Fibroblast of lung (primary cell): ENCODE data around the gene GIGYF1.

Experiments used
- EZH2 ChIP-seq: IDR thresholded peaks from 2 replicates; pipeline ENCODE4 v1.5.1; 2012; ENCODE audit warnings: low read length, control low read depth, mild to moderate bottlenecking; ENCODE audit errors: missing control alignments
- TF ChIP-seq, protein P1 (sequence below), 2 donors: IDR thresholded peaks in 1 of 2; conservative IDR thresholded peaks in 1 of 2; 1 replicate in 1 of 2; 2 replicates in 1 of 2; pipeline ENCODE4 v1.5.1; 2011 to 2012; ENCODE audit warnings: low read length in 2 of 2, control low read depth in 1 of 2, inconsistent platforms in 1 of 2, low read depth in 1 of 2, mild to moderate bottlenecking in 1 of 2

GRCh38 chr7:100642534-100642907 is 51.5 kb downstream of the GIGYF1 start:
- TF ChIP-seq, protein P1, sequence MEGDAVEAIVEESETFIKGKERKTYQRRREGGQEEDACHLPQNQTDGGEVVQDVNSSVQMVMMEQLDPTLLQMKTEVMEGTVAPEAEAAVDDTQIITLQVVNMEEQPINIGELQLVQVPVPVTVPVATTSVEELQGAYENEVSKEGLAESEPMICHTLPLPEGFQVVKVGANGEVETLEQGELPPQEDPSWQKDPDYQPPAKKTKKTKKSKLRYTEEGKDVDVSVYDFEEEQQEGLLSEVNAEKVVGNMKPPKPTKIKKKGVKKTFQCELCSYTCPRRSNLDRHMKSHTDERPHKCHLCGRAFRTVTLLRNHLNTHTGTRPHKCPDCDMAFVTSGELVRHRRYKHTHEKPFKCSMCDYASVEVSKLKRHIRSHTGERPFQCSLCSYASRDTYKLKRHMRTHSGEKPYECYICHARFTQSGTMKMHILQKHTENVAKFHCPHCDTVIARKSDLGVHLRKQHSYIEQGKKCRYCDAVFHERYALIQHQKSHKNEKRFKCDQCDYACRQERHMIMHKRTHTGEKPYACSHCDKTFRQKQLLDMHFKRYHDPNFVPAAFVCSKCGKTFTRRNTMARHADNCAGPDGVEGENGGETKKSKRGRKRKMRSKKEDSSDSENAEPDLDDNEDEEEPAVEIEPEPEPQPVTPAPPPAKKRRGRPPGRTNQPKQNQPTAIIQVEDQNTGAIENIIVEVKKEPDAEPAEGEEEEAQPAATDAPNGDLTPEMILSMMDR (conservative IDR thresholded peaks at IDR 0.05 in 1 of 2, IDR thresholded peaks at IDR 0.05 in 1 of 2; ENCODE audit: low read depth in 1 of 2, low read length in 2 of 2) = no peak
- TF ChIP-seq EZH2 = no peak
